SW480 (cell line): ENCODE data around the gene VPS50.

Experiments
- DNase-seq: peaks from one replicate; pipeline ENCODE4 v3.0.0-alpha.2; 2016; ENCODE audit warnings: low spot score

The VPS50 gene, protein sequence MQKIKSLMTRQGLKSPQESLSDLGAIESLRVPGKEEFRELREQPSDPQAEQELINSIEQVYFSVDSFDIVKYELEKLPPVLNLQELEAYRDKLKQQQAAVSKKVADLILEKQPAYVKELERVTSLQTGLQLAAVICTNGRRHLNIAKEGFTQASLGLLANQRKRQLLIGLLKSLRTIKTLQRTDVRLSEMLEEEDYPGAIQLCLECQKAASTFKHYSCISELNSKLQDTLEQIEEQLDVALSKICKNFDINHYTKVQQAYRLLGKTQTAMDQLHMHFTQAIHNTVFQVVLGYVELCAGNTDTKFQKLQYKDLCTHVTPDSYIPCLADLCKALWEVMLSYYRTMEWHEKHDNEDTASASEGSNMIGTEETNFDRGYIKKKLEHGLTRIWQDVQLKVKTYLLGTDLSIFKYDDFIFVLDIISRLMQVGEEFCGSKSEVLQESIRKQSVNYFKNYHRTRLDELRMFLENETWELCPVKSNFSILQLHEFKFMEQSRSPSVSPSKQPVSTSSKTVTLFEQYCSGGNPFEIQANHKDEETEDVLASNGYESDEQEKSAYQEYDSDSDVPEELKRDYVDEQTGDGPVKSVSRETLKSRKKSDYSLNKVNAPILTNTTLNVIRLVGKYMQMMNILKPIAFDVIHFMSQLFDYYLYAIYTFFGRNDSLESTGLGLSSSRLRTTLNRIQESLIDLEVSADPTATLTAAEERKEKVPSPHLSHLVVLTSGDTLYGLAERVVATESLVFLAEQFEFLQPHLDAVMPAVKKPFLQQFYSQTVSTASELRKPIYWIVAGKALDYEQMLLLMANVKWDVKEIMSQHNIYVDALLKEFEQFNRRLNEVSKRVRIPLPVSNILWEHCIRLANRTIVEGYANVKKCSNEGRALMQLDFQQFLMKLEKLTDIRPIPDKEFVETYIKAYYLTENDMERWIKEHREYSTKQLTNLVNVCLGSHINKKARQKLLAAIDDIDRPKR

DNA sequence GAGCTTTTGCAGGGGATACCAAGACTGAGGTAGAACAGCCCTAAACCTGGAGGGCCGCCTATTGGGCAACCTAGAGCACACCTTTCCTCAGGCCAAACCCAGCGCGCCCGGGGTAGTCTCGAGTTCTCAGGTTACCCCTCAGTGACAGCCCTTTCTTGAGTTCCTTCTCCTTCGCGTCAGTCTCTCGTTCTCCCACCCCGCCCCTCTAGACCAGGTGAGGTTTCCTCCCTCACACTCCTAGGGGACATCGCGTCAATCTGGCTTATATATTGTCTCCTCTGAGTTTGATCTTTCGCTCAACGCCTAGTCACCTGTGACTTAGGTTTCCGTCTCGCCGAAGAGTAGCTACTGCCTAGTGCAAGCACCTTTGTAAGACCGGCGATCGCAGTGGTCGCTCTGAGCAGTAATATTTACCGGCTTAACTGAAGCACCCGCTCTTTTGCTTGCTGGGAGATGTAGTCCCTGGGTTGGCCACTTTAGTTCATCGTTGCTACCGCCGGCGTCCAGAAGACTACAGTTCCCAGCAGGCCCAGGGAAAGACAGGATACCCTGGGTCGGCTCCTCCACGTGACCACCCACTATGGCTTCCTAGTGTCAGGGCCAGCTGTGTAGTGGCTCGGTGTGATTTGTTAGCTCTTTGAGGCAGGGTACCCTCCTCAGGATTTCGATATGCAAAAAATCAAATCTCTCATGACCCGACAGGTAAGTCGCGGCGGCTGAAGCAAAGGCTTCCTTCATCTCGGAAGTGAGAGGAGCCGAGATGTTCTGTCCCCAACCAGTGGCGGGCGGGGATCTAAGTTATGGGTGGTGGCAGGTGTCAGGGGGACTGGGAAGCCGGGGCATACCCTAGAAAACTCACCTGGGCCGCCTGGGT is at the start of gene VPS50:
VPS50 (plus strand) TSS at position 568 of the 874 bp plus-strand sequence; CDS start at position 670, 102 bp downstream.
- DNase-seq, result peak; percentile 100

DNA sequence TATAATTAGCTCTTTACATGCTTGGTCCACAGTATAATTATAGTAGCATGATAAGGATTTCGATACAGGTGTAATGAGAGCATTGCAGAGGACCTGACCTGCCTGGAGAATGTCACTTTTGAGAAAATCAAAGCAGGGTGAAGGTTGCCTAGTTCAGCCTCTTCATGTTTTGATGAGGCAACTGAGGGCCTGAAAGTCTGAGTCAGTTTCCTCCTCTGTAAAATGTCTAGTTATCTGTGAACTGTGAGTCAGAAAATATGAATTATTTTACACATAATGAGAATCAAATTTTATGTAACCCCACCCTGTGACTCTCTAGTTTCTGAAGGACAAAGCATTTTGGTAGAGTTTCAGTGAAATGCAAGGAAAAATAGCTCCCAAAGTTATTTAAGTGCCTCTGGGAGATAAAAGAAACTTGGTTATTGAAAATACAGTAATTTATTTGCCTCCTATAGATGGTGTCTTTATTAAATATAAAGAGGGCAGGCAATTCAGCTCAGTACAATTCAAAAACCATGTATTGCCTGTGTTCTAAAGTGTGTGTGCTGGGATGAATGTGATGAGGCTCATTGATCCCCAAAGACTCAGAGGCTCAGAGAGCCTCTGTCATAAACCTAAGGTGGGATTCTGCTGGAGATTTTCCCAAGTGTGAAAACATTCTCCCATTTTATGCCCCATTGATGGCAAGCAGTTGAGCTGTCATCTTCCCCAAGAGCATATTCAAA is 46.7 kb upstream of the VPS50 start:
- DNase-seq, result no peak

DNA sequence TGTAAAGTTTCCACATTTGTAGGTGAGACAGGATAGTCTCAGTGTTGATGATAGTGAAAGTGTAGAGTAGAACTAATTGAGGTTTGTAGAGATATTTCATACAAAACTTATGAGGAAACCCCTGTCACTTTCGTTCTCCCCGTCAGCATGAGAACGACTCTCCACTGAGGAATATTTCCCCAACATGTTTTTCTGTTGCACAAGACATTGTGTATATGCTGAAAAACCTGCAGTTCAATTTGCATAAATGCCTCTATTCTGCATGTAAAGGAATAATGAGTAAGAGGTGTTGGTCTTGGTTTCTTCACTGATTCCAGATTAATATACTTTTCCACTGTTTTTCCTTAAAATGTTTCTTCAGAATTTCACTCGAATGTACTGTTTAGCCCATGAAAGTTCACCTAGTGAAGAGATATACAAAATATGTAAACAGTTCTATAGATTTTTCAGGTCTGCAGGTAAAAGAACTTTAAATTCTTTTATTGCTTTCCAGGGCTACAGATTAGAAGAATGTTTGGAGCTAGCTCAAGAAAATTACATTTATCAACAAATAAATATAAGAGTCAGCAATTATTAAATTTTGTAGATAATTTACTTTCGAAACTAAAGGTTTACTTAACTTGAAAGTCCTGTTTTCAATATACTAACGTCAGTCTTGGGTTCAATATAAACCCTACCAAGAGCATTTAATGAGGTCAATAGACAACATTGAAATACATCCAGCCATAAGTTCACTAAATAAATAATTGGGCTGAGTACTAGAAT is 43.1 kb upstream of the VPS50 start:
- no peak for DNase-seq

DNA sequence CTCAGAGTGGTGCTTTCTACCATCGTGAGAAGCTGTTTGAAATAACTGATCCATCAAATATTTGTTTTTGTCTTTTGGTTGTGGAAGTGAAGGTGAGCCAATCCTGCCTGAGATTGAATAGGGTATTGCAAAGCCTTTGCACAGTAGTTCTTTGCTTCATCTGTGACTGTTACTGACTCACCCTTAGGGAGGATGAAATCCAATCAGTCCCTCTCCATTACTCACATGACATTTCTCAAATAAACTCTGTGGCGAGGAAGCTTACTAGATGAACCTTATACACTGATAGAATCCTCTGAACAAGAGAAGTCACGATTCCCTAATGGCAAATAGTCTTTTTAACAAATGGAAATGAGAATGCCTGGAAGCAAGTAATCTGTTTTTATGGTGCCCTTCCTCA is 37.8 kb upstream of the VPS50 start:
- peak; percentile 17 for DNase-seq

DNA sequence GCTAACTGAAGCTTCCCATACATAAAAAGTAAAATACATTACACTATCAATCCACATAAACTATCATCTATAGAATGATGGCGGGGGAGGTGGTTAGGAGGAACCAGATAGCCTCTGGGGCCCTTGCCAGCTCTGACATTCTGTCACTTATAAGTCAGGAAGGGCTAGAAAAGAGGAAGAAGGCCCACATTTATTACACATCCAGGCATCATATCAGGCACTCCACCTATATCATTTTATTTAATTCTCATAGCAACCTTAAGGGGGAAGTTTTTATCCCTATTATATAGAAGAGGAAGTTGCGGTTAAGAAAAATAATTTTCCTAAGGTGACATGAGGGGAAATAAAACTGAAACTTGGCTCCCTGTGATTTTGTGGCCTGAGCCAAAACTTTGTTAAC is 35.8 kb upstream of the VPS50 start:
- no peak for DNase-seq

DNA sequence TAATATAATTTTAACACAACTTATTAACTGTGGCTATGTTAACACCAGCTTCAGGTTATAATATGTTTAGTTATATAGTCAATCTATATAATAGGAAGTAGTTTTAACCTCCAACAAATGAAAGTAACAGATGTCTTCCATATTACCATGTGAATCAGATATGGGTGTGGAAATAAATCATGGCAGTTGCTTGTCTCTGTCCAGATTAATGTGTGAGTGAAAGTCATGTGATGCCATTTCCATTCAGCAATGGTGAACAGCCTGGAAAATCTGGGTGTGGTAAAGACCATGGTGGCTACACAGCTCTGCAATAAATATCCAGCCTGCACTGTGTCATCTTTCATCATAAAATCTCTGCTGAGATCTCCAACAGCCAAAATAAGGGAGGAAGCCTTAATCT is 33.7 kb upstream of the VPS50 start:
- no peak for DNase-seq

DNA sequence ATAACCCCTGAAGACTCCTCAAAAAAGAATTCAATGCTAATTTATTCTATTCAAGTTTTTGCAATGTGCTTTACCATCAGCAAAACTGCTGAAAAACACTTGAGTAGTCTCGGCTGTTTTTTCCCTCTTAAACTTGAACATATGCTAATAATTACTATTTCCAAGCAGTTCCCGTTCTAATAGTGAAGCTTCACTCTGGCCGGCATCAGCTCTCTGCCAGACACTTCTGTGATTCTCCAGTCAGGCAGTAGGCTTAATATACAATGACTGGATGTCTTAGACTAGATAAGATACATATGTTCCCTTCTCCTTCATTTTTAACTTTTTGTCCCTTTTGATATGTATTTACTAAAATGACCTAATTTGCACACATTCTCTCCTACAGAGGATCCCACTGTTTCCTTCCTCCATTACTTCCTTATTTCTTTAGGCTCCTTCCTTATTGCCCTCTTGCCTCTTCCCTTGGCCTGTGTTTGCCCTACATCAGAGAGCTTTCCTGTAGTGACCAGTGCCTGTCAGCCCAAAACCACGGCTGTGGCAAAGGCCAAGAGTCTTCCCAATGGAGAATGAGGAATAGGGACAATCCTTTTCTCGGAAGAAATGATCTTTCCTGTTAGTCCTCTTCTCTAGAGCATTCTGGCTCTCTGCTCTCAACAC is 29.4 kb upstream of the VPS50 start:
- DNase-seq, result no peak

DNA sequence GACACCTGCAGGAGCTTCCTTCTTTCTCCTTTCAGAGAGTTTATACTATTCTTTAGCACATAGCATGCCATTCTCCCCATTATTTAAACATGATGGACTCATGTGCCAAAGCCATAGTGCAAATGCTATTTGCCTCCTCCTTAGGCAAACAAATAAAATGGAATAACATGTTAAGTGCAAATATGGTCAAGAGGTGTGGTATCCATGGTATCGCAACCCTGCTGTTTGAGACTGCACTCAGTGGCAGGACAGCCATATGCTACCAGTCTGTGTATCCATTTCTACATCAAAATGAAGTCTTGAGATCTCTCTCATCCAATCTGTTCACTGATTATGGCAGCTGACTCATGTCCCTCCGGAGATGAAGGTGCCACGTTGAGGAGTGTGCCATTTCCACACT is 28.7 kb upstream of the VPS50 start:
- DNase-seq, result no peak

DNA sequence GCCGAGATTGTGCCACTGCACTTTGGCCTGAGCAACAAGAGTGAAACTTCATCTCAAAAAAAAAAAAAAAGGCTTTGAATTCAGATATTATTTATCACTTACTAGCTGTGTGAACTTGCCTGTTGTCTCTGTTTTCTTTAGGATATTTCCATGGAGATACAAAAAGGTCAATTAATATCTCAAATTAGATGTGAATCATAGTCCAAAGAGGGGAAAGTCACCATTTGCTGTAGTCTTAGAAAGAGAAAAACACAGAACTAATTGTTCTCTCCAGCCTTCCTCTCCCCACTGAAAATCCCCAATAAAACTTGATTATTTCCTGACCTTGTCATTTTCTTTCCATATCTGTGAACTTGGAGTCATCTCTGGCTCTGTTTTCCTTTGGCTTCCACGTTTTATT is 27.1 kb upstream of the VPS50 start:
- DNase-seq, result no peak

DNA sequence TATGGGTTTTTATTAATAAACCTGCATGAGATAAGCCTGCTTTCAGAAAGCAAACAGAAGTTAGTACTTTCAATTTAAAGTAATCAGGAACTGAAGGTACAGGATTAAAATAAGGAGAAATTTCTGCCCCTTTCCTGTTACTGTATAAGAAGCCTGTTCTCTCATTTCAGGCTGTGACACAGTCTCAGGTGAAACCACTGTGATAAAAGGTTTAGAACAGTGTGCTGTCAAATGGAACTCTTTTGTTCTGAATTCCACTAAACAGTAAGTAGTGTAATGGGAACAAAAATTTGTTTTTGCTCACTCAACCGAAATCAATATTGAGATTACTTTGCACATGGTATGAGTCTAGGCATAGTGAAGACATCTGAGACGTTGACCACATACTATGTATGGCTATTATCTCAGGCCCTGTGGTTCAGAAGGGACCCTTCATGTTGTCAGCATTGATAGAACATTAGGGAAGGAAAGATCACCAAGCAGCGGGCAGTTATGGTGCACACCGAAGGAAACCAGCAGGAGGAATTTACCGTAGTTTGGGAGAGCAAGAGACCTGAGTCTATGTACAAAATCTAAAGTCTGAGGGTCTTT is 20.8 kb upstream of the VPS50 start:
- no peak for DNase-seq

DNA sequence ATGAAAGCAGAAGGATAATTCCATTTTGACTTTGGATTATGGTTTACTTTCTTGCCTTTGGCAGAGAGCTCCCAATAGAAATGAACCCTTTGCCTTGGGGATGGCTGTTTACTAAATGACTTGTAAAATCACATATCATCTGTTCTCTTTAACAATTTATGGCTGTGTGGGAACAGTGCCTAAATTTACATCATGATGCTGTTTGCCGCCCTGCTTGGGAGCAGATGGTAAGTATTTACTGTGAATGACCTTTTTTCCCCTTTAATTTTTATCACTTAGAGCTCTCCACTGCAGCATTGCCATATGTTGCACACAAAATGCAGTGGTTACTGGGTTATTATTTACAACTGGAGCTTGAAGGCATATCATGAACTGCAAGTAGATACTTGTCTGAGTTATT is 19.3 kb upstream of the VPS50 start:
- DNase-seq, result no peak

DNA sequence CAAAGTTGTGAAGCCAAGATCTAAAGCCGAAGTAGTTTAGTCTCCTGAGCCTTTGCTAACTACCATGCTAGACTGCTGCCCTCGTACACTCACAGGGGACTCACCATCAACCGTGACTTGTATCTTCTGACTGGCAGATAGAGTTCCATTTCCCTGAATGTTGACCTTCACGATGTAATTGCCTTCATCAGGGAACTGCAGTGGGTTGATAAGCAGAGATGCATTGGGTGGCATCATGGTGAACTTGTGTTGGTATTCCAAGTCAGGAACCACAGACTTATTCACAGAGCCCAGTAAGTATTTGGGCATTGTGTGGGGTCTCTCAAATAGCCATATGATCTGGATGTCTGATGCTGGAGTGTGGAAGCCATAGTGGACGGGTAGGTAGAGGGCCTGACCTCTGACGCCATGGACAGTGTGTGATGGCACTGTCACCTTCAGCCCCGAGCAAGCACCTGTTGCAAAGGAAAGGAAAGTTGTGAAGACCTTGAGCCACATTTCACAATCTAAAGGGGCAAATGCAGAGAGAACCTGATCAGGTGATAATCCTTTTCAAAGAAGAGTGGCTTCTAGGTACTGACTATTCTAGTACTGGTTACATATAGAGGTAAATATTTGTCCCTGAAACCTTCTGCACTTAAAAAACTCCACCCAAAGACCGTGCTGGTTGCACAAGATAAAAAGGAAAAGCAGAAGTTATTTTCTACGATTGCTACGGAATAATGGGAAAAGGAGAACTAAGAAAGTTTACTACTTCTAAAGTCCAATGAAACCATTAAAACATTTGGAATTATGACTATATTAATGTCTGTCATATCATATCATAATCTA is 13.0 kb upstream of the VPS50 start:
- DNase-seq, result no peak

DNA sequence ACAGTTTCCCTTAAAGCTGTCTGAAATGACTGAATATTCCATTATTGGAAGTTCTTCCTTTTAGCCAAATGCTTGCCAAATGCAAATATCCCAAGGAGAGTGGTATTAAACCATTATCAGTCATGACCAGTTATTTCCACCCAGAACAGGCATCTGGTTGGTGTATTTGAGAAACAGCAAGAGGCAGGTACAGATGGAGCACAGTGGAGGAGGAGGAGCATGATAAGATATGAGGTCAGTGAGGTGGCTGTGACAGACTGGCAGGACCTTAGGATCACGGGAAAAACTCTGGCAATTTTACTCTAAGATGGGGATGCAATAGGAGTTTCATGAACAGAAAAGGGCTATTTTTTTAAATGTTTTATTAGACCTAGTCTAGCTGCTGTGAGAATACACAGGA is 12.3 kb upstream of the VPS50 start:
- DNase-seq, result no peak

DNA sequence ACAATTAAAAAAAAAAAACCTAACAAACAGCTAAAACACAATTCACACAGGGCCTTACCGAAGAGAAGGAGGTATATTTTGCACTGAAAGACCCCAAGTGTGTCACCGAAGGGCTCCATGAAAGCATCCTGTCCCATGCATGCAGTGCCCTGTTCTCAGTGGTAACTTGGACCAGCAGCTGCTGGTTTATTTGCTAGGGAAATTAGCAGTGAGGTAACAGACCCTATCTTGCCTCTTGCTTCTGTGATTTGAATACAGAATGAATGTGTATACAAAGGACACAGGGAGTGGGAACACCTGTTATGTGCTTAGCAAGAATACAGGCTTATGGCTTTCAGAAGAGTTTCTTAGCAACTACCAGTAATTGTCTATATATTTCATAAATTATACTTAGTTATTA is 5.9 kb upstream of the VPS50 start, which contains the start of gene HEPACAM2:
HEPACAM2 (minus strand) TSS at position 160 of the 400 bp plus-strand sequence.
- DNase-seq, result no peak

DNA sequence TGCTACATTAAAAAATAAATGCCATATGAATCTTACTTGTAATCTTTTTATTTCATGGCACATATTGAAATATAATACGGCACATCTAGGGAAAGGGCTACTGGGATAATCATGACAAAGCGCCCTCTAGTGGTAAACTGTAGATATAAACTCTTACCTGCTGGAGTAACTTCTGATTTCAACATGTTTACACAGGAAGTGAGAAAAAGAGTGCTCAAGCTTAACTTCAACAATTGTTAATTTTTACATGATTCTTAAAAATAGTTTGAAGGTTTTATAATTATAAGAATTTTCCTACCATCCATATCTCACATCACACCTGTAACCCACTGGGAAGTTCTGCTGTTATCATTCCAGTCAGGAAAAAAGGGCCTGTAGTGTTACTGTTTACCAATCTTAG is 3.9 kb upstream of the VPS50 start:
- DNase-seq, result peak; percentile 87

DNA sequence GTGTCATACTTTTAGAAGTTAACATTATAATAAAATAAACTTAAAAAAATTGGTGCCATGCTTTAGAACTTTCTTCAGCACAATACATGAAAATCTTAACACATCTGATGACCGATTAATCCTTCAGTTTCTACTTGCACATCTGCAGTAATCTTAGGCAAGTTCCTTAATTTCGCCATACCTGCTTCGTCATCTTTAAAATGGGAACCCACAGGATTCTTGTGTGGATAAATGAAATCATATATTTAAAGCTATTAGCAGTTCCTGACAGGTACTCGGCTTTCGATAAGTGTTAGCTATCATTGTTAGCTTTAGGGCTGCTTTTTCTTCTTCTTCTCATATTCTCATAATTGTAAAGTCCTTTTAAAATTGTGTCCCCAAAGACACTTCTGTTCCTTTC is 907 bp upstream of the VPS50 start:
- no peak for DNase-seq

DNA sequence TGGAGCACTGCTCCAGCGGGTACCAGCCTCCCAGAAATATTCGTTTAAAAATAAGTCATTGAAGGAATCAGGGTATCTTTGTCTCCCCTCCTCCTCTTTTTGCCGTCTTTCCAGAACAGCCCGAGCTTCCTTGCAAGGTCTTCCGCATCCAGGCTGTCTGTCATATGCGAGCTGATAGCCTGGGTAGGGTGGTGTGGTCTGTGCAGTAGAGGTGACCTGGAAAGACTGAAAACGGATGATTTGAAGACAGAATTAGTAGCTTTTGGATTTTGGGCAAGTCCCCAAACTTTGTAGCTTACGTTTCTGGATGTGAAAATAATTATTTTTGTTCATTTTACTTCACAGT is 480 bp downstream of the VPS50 start:
- DNase-seq, result peak; percentile 37

DNA sequence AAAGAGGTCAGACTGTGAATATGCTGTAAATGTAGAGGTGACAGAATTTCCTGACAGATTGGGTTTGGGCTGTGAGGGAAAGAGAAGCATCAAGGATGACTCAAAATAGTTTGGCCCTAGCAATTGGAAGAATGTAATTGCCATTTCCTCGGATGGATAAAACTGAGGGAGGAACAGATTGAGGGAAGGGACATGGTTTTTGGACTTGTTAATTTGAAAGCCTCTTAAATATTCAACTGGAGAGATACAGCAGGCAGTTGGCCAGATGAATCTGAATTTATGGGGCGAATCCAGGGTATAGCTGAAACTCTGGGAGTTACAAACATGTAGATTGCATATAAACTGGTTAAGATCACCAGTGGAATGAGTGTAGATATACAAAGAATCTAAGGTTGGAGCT is 3.4 kb downstream of the VPS50 start:
- DNase-seq, result no peak

DNA sequence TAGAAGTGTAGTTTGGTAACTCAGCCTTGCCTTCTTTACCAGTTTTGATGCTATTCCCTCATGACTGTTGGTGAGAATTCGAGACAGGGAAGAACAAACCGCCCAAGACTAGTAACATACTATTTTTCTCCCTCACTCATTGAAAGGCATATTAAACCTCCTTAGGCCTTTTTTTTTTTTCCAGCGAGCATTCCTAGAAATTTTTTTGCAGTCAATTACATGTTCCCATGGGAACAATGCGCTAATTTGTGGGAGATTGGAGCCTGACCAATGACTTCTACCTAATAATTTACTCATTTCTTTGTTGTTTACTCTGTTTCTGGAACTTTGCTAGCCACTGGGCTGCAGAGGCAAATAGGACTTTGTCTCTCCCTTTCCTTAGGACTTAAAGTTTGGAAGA is 6.0 kb downstream of the VPS50 start:
- DNase-seq, result no peak
